ENCODE data around the gene DOCK10. TPM values are rescaled to one million over a fixed set of nuclear protein-coding genes. Genes with fewer than 3 reads are reported as not detected.
A peak's percentile ranks its signal among the peaks of the same experiment; 100 is the strongest.

The DOCK10 gene
- total RNA-seq, 1 experiment from 2014 or later: 0.96 TPM

DNA sequence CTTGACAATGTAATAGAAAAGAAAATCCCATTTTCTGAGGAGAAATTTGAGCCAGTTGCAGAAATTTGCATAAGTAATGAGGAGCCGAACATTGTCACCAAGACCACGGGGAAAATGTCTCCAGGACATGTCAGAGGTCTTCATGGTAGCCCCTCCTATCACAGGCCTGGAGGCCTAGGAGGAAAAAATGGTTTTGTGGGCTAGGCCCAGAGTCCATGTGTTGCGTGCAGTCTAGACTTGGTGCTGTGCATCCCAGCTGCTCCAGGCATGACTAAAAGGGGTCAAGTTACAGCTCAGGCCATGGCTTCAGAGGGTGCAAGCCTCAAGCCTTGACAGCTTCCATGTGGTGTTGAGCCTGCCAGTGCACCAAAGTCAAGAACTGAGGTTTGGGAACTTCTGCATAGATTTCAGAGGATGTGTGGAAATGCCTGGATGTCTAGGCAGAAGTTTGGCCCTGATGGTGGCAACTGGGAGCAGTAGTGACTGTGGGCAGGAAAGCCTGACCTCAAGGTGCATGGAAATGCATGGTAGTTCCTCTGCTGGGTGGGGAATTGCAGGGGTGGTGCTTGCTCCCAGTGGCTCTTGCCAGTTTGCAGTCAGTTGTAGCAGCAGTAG, 284.2 kb downstream of the DOCK10 start:
- no TSS peak for BruUV-seq (replicated peaks)
- no peak for TF ChIP-seq CTCF (IDR thresholded peaks at IDR 0.05; ENCODE audit: unreplicated experiment)

GRCh38 chr2:224753743-224754540, 288.3 kb downstream of the DOCK10 start:
- Mint-ChIP-seq H3K4me3 (ENCODE audit: unreplicated experiment) (no peak overlapping the region), H3K9me3 (ENCODE audit: unreplicated experiment) (peaks cover 14% of the 10 kb centered on the region), H3K27ac (ENCODE audit: low read depth, unreplicated experiment) (peak overlapping the region; percentile 81), H3K27me3 (ENCODE audit: insufficient read depth, unreplicated experiment) (no peaks in the 10 kb centered on the region), H3K36me3 (ENCODE audit: insufficient read depth, unreplicated experiment) (no peaks in the 10 kb centered on the region), H3K4me1 (ENCODE audit: insufficient read depth, unreplicated experiment) (peaks cover 8% of the 10 kb centered on the region)
- no TSS peak for BruUV-seq (replicated peaks)
- ChIA-PET POLR2A (interaction anchor here (0.6 to 1.8 kb wide), 7 partner anchors 11 to 796 kb away, joined by 3 to 8 read pairs (median 3); no protein-coding TSS in a partner anchor), CTCF (interaction anchor here (0.6 to 1.9 kb wide), 7 partner anchors 21 to 385 kb away, joined by 3 to 5 read pairs (median 3); no protein-coding TSS in a partner anchor)
- no peak for TF ChIP-seq CTCF (IDR thresholded peaks at IDR 0.05; ENCODE audit: unreplicated experiment)
- intact Hi-C loops (cut with micrococcal nuclease): no loop called here
- DNase-seq (ENCODE audit: unreplicated experiment): peak; percentile 73

More for the DNA sequence above, 284.2 kb downstream of the DOCK10 start:
- H3K4me1 Mint-ChIP-seq (ENCODE audit: insufficient read depth, unreplicated experiment): peaks cover 8% of the 10 kb centered on the region
- DNase-seq (ENCODE audit: unreplicated experiment): no peak
- CTCF ChIA-PET: interaction anchor here (0.6 kb wide), 1 partner anchor 907 kb away, joined by 3 read pairs; no protein-coding TSS in a partner anchor
- H3K36me3 Mint-ChIP-seq (ENCODE audit: insufficient read depth, unreplicated experiment): no peaks in the 10 kb centered on the region
- POLR2A ChIA-PET: no interaction called here
- intact Hi-C loops (cut with micrococcal nuclease): no loop called here
- no peak overlapping the region for H3K27ac Mint-ChIP-seq (ENCODE audit: low read depth, unreplicated experiment)
- H3K4me3 Mint-ChIP-seq (ENCODE audit: unreplicated experiment): no peak overlapping the region
- H3K9me3 Mint-ChIP-seq (ENCODE audit: unreplicated experiment): peaks cover 14% of the 10 kb centered on the region
- H3K27me3 Mint-ChIP-seq (ENCODE audit: insufficient read depth, unreplicated experiment): no peaks in the 10 kb centered on the region

GRCh38 chr2:224751996-224752698, 290.1 kb downstream of the DOCK10 start:
- ChIA-PET POLR2A (no interaction called here), CTCF (interaction anchor here (0.6 to 1.7 kb wide), 2 partner anchors 24 to 1052 kb away, joined by 3 to 5 read pairs; no protein-coding TSS in a partner anchor)
- no peak for TF ChIP-seq CTCF (IDR thresholded peaks at IDR 0.05; ENCODE audit: unreplicated experiment)
- intact Hi-C loops (cut with micrococcal nuclease): no loop called here
- H3K9me3 Mint-ChIP-seq (ENCODE audit: unreplicated experiment): peaks cover 7% of the 10 kb centered on the region
- H3K27ac Mint-ChIP-seq (ENCODE audit: low read depth, unreplicated experiment): peak overlapping the region; percentile 53
- no TSS peak for BruUV-seq (replicated peaks)
- no peak overlapping the region for H3K4me3 Mint-ChIP-seq (ENCODE audit: unreplicated experiment)
- DNase-seq (ENCODE audit: unreplicated experiment): no peak
- peaks cover 8% of the 10 kb centered on the region for H3K4me1 Mint-ChIP-seq (ENCODE audit: insufficient read depth, unreplicated experiment)
- H3K36me3 Mint-ChIP-seq (ENCODE audit: insufficient read depth, unreplicated experiment): no peaks in the 10 kb centered on the region
- no peaks in the 10 kb centered on the region for H3K27me3 Mint-ChIP-seq (ENCODE audit: insufficient read depth, unreplicated experiment)

DNA sequence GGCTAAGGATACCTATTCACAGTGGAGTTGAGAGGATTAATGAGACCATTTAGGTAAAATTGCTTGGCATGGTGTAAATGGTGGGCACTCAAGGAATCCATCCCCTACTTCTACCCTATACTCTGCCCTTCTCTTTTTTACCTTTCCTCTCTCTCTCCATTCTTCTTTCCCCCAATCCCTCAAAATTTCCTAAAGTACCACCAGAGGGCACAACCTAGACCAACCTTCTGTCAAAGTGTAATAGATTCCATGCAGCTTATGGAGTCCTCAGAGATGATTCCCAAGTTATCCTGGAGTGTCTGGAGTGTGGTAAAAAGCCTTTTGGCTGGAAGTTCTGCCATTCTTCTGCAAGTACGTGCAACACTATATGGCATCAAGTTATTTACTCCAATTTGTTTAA, 293.1 kb downstream of the DOCK10 start:
- Mint-ChIP-seq H3K4me3 (ENCODE audit: unreplicated experiment) (no peak overlapping the region), H3K36me3 (ENCODE audit: insufficient read depth, unreplicated experiment) (no peaks in the 10 kb centered on the region), H3K27me3 (ENCODE audit: insufficient read depth, unreplicated experiment) (no peaks in the 10 kb centered on the region), H3K27ac (ENCODE audit: low read depth, unreplicated experiment) (no peak overlapping the region), H3K9me3 (ENCODE audit: unreplicated experiment) (no peaks in the 10 kb centered on the region), H3K4me1 (ENCODE audit: insufficient read depth, unreplicated experiment) (peaks cover 2% of the 10 kb centered on the region)
- peak; percentile 17 for DNase-seq (ENCODE audit: unreplicated experiment)
- no TSS peak for BruUV-seq (replicated peaks)
- ChIA-PET POLR2A (no interaction called here), CTCF (no interaction called here)
- intact Hi-C loops (cut with micrococcal nuclease): loop anchor here (1.0 to 2.0 kb wide), 2 partner anchors 30 to 253 kb away; no protein-coding TSS in a partner anchor
- no peak for TF ChIP-seq CTCF (IDR thresholded peaks at IDR 0.05; ENCODE audit: unreplicated experiment)

Data from MCF 10A (cell line).